ENCODE data around the gene PEX14.

- TF ChIP-seq CTCF (IDR thresholded peaks at IDR 0.05; ENCODE audit: insufficient read depth, low read length, poor library complexity, severe bottlenecking) (no peak), EZH2phosphoT487 (conservative IDR thresholded peaks at IDR 0.05; ENCODE audit: low read length) (no peak)
These were observed 161.2 kb downstream of the PEX14 start for GRCh38 chr1:10635992-10636391.
